Liver (tissue), 3 donors: ENCODE results near the gene IL1RAPL1.

Experiments
- ATF3 ChIP-seq: IDR thresholded peaks from 2 replicates; pipeline ENCODE4 v1.6.1; 2016; ENCODE audit warnings: antibody characterized with exemption
- HNF4G ChIP-seq: IDR thresholded peaks from 2 replicates; pipeline ENCODE4 v1.6.1; 2016; ENCODE audit warnings: antibody characterized with exemption
- JUND ChIP-seq, 2 donors: IDR thresholded peaks; 2 replicates each; pipeline ENCODE4 v1.6.1; 2016; ENCODE audit warnings: antibody characterized with exemption in 2 of 2
- RAD21 ChIP-seq, 2 donors: IDR thresholded peaks; 2 replicates each; pipeline ENCODE4 v1.6.1; 2016; ENCODE audit warnings: antibody characterized with exemption in 2 of 2, mild to moderate bottlenecking in 2 of 2
- TAF1 ChIP-seq: conservative IDR thresholded peaks from 2 replicates; pipeline ENCODE4 v1.6.1; 2016; ENCODE audit warnings: antibody characterized with exemption, mild to moderate bottlenecking
- YY1 ChIP-seq: IDR thresholded peaks from 2 replicates; pipeline ENCODE4 v1.6.1; 2016; ENCODE audit warnings: antibody characterized with exemption, mild to moderate bottlenecking
- TF ChIP-seq, protein P1 (sequence below): fragments of 150-350 bp; IDR thresholded peaks from 2 replicates; pipeline ENCODE4 v1.5.1; 2017; ENCODE audit warnings: improper control_type of control experiment, low read depth, low read length; ENCODE audit not compliant: missing input control
- TF ChIP-seq, protein P2 (sequence below): IDR thresholded peaks from 2 replicates; pipeline ENCODE4 v1.6.1; 2016; ENCODE audit warnings: antibody characterized with exemption, mild to moderate bottlenecking
- donor health status: healthy.
- donor health status: healthy.

- TF ChIP-seq, protein P1, sequence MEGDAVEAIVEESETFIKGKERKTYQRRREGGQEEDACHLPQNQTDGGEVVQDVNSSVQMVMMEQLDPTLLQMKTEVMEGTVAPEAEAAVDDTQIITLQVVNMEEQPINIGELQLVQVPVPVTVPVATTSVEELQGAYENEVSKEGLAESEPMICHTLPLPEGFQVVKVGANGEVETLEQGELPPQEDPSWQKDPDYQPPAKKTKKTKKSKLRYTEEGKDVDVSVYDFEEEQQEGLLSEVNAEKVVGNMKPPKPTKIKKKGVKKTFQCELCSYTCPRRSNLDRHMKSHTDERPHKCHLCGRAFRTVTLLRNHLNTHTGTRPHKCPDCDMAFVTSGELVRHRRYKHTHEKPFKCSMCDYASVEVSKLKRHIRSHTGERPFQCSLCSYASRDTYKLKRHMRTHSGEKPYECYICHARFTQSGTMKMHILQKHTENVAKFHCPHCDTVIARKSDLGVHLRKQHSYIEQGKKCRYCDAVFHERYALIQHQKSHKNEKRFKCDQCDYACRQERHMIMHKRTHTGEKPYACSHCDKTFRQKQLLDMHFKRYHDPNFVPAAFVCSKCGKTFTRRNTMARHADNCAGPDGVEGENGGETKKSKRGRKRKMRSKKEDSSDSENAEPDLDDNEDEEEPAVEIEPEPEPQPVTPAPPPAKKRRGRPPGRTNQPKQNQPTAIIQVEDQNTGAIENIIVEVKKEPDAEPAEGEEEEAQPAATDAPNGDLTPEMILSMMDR, result no peak
- TF ChIP-seq, protein P2, sequence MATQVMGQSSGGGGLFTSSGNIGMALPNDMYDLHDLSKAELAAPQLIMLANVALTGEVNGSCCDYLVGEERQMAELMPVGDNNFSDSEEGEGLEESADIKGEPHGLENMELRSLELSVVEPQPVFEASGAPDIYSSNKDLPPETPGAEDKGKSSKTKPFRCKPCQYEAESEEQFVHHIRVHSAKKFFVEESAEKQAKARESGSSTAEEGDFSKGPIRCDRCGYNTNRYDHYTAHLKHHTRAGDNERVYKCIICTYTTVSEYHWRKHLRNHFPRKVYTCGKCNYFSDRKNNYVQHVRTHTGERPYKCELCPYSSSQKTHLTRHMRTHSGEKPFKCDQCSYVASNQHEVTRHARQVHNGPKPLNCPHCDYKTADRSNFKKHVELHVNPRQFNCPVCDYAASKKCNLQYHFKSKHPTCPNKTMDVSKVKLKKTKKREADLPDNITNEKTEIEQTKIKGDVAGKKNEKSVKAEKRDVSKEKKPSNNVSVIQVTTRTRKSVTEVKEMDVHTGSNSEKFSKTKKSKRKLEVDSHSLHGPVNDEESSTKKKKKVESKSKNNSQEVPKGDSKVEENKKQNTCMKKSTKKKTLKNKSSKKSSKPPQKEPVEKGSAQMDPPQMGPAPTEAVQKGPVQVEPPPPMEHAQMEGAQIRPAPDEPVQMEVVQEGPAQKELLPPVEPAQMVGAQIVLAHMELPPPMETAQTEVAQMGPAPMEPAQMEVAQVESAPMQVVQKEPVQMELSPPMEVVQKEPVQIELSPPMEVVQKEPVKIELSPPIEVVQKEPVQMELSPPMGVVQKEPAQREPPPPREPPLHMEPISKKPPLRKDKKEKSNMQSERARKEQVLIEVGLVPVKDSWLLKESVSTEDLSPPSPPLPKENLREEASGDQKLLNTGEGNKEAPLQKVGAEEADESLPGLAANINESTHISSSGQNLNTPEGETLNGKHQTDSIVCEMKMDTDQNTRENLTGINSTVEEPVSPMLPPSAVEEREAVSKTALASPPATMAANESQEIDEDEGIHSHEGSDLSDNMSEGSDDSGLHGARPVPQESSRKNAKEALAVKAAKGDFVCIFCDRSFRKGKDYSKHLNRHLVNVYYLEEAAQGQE, result no peak
- TF ChIP-seq ATF3, result no peak
- TF ChIP-seq TAF1, result no peak
- TF ChIP-seq YY1, result no peak
- no peak for TF ChIP-seq RAD21 (IDR thresholded peaks at IDR 0.05)
- no peak for TF ChIP-seq JUND (IDR thresholded peaks at IDR 0.05)
- TF ChIP-seq HNF4G, result no peak
These were observed 1052.9 kb downstream of the IL1RAPL1 start for GRCh38 chrX:29640106-29640505.
